Measurements from ENCODE around the gene YAF2. TPM values are rescaled to one million over a fixed set of nuclear protein-coding genes. Genes with fewer than 3 reads are reported as not detected.

The YAF2 gene
- total RNA-seq, 1 donor = 74.3 TPM

- Histone ChIP-seq H3K9me3 (ENCODE audit: low read depth, low read length) (no peaks in the 10 kb centered on the region), H3K4me3 (ENCODE audit: low read length) (no peak overlapping the region), H3K27me3 (ENCODE audit: insufficient read depth, low read length) (no peaks in the 10 kb centered on the region), H3K4me1 (ENCODE audit: insufficient read depth, low read length) (peaks cover 16% of the 10 kb centered on the region)
These were observed 111.1 kb downstream of the YAF2 start for GRCh38 chr12:42126963-42127362.

- Histone ChIP-seq H3K4me1 (ENCODE audit: insufficient read depth, low read length) (peaks cover 11% of the 10 kb centered on the region), H3K4me3 (ENCODE audit: low read length) (no peak overlapping the region), H3K9me3 (ENCODE audit: low read depth, low read length) (no peaks in the 10 kb centered on the region), H3K27me3 (ENCODE audit: insufficient read depth, low read length) (no peaks in the 10 kb centered on the region)
These were observed 112.7 kb downstream of the YAF2 start for GRCh38 chr12:42125388-42125767.

DNA sequence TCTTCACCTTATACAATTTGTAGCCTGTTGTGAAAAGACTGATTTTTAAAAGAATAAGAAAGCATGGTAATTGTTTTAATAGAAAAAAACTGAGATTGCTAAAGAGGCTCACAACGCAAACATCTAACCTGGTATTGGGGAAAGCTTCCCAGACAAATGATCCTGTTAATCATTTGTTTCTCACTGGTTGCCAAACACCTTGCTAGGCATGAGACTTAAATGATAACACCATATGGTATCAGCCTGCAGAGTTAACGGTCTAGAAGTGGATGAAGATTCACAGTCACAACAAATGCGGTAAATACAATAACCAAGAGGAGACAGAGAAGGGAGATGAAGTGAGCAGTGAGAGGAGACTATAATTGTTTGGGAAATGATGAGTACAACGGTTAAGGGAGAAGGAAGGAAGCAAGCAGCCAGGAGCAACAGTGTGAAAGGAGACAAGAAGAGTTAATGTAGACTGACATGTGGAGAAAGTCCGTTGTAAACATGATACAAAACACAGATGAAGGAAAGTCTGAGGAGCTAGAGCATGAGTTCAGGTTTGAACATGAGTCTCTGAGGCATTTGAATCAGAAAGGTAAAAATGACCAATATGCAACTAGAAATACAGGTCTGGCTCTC, 113.2 kb downstream of the YAF2 start:
- Histone ChIP-seq H3K4me1 (ENCODE audit: insufficient read depth, low read length) (peaks cover 11% of the 10 kb centered on the region), H3K4me3 (ENCODE audit: low read length) (no peak overlapping the region), H3K27me3 (ENCODE audit: insufficient read depth, low read length) (no peaks in the 10 kb centered on the region), H3K9me3 (ENCODE audit: low read depth, low read length) (no peaks in the 10 kb centered on the region)

DNA sequence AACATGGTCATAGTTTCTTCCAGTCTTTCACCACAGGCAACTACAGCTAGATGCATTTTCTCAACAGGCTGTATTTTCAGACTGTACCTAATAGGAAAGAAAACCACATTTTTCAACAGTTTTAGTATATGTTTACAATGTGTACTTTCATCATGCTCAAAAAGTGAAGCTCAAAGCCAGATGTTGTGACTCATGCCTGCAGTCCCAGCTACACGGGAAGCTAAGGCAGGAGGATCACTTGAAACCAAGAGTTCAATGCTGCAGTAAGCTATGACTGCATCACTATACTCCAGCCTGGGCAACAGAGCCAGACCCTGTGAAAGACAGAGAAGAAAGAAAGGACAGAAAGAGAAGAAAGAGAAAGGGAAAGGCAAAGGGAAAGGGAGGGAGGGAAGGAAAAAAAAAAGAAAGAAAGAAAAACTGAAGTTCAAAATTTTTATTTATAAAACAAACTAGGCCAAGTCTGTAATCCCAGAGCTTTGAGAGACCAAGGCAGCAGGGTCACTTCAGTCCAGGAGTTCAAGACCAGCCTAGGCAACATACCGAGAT, 118.9 kb downstream of the YAF2 start:
- Histone ChIP-seq H3K9me3 (ENCODE audit: low read depth, low read length) (no peaks in the 10 kb centered on the region), H3K4me1 (ENCODE audit: insufficient read depth, low read length) (no peaks in the 10 kb centered on the region), H3K4me3 (ENCODE audit: low read length) (no peak overlapping the region)

DNA sequence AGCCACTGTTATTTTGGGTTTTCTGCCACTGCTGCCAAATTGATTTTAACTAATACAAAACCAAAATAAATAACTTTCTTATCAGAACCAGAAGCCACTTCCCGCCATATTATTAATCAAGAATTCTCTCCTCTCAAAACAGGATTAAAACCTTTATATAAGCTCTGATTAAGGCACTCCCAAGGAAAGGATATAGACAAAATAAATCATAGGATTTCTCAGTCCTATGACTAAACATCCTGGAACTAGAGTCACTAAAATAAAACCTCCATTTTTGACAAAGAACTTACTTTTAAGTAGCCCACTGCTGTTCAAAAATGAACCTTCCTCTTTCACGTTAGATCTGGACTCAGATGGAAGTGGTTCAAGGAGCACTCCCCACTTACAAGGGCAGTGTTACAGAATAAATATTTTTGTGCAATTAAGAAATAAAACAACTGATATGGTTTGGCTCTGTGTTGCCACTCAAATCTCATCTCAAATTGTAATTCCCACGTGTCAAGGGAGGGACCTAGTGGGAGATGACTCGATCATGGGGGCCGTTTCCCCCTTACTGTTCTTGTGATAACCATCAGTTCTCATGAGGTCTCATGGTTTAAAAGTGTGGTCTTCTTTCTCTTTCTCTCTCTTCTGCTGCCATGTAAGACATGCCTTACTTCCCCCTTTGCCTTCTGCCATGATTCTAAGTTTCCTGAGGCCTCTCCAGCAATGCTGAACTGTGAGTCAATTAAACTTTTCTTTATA, 119.7 kb downstream of the YAF2 start:
- no peaks in the 10 kb centered on the region for H3K27me3 ChIP-seq (ENCODE audit: insufficient read depth, low read length)
- no peak overlapping the region for H3K4me3 ChIP-seq (ENCODE audit: low read length)
- no peaks in the 10 kb centered on the region for H3K4me1 ChIP-seq (ENCODE audit: insufficient read depth, low read length)
- no peaks in the 10 kb centered on the region for H3K9me3 ChIP-seq (ENCODE audit: low read depth, low read length)

More for the DNA sequence above, 118.9 kb downstream of the YAF2 start:
- no peaks in the 10 kb centered on the region for H3K27me3 ChIP-seq (ENCODE audit: insufficient read depth, low read length)

GRCh38 chr12:42109031-42109430, 129.0 kb downstream of the YAF2 start:
- H3K27me3 ChIP-seq (ENCODE audit: insufficient read depth, low read length) = no peaks in the 10 kb centered on the region
- H3K4me1 ChIP-seq (ENCODE audit: insufficient read depth, low read length) = no peaks in the 10 kb centered on the region
- no peak overlapping the region for H3K4me3 ChIP-seq (ENCODE audit: low read length)
- no peaks in the 10 kb centered on the region for H3K9me3 ChIP-seq (ENCODE audit: low read depth, low read length)

Other genes starting within 250 kb of the YAF2 start
- gene GXYLT1, start 93.4 kb downstream of the YAF2 start, total RNA-seq = 6.5 TPM
- gene ZCRB1, start 87.8 kb upstream of the YAF2 start, total RNA-seq = 20.1 TPM
- gene PPHLN1, start 87.9 kb upstream of the YAF2 start, total RNA-seq = 216 TPM